Measurements from ENCODE around the gene TMEM131. TPM values are rescaled to one million over a fixed set of nuclear protein-coding genes. Genes with fewer than 3 reads are reported as not detected.

TMEM131 gene
- total RNA-seq, 1 experiment from 2014 or later, result 29.6 TPM

GRCh38 chr2:97726261-97727064 is 269.3 kb downstream of the TMEM131 start:
- no peaks in the 10 kb centered on the region for H3K36me3 ChIP-seq (ENCODE audit: low read depth)
- no peak overlapping the region for H3K4me2 ChIP-seq
- H3K4me3 ChIP-seq, result no peak overlapping the region
- no peaks in the 10 kb centered on the region for H4K20me1 ChIP-seq (ENCODE audit: insufficient read depth)
- no peak overlapping the region for H3K27ac ChIP-seq
- POLR2A ChIA-PET (ENCODE audit: unreplicated experiment), result interaction anchor here (0.5 kb wide), 1 partner anchor 62 kb away, joined by 3 read pairs; the partner anchor contains the start of gene ACTR1B
- intact Hi-C loops (cut with micrococcal nuclease; ENCODE audit: unreplicated experiment), result no loop called here
- TF ChIP-seq CTCF (conservative IDR thresholded peaks at IDR 0.05), result no peak
- TF ChIP-seq EZH2 (IDR thresholded peaks at IDR 0.05; ENCODE audit: low read depth), result no peak
- CTCF ChIA-PET, result no interaction called here
- no peak for DNase-seq
- peaks cover 14% of the 10 kb centered on the region; the same call in 1 of the 2 replicates for H3K9me3 ChIP-seq (ENCODE audit: insufficient read depth, low read depth)
- BruUV-seq (replicated peaks), result no TSS peak
- H2AFZ ChIP-seq, result no peak overlapping the region
- no peaks in the 10 kb centered on the region for H3K79me2 ChIP-seq (ENCODE audit: low read depth)
- H3K9me2 ChIP-seq (ENCODE audit: insufficient read depth), result no peaks in the 10 kb centered on the region
- H3K4me1 ChIP-seq (replicated peaks; ENCODE audit: insufficient read depth), result no peaks in the 10 kb centered on the region
- H3K27me3 ChIP-seq (ENCODE audit: insufficient read depth, low read depth), result no peaks in the 10 kb centered on the region
- H3F3A ChIP-seq (ENCODE audit: insufficient read depth, low read depth), result no peaks in the 10 kb centered on the region; the same call in 1 of the 2 replicates

- Histone ChIP-seq H3K79me2 (ENCODE audit: low read depth) (no peaks in the 10 kb centered on the region), H3K27ac (no peak overlapping the region), H3K4me2 (no peak overlapping the region), H3K27me3 (ENCODE audit: insufficient read depth, low read depth) (no peaks in the 10 kb centered on the region), H3F3A (ENCODE audit: insufficient read depth, low read depth) (no peaks in the 10 kb centered on the region; the same call in 1 of the 2 replicates), H3K4me3 (no peak overlapping the region), H3K9me3 (ENCODE audit: insufficient read depth, low read depth) (peaks cover 10% of the 10 kb centered on the region; the same call in 1 of the 2 replicates), H2AFZ (no peak overlapping the region), H4K20me1 (ENCODE audit: insufficient read depth) (no peaks in the 10 kb centered on the region), H3K36me3 (ENCODE audit: low read depth) (no peaks in the 10 kb centered on the region), H3K4me1 (replicated peaks; ENCODE audit: insufficient read depth) (no peaks in the 10 kb centered on the region), H3K9me2 (ENCODE audit: insufficient read depth) (no peaks in the 10 kb centered on the region)
- TF ChIP-seq CTCF (conservative IDR thresholded peaks at IDR 0.05), result no peak
- no peak for TF ChIP-seq EZH2 (IDR thresholded peaks at IDR 0.05; ENCODE audit: low read depth)
- POLR2A ChIA-PET (ENCODE audit: unreplicated experiment), result no interaction called here
- CTCF ChIA-PET, result no interaction called here
- intact Hi-C loops (cut with micrococcal nuclease; ENCODE audit: unreplicated experiment), result no loop called here
- no peak for DNase-seq
- BruUV-seq (replicated peaks), result no TSS peak
Measured at GRCh38 chr2:97724946-97725688, 270.6 kb downstream of the TMEM131 start.

GRCh38 chr2:97724501-97724900 is 271.2 kb downstream of the TMEM131 start:
- BruUV-seq (replicated peaks), result no TSS peak
- Histone ChIP-seq H3K27me3 (ENCODE audit: insufficient read depth, low read depth) (peaks cover 5% of the 10 kb centered on the region; the same call in 1 of the 2 replicates), H3K79me2 (ENCODE audit: low read depth) (no peaks in the 10 kb centered on the region), H3K4me3 (no peak overlapping the region), H3K9me2 (ENCODE audit: insufficient read depth) (no peaks in the 10 kb centered on the region), H3F3A (ENCODE audit: insufficient read depth, low read depth) (no peaks in the 10 kb centered on the region; the same call in 1 of the 2 replicates), H4K20me1 (ENCODE audit: insufficient read depth) (no peaks in the 10 kb centered on the region), H2AFZ (no peak overlapping the region), H3K27ac (no peak overlapping the region), H3K4me1 (replicated peaks; ENCODE audit: insufficient read depth) (no peaks in the 10 kb centered on the region), H3K4me2 (no peak overlapping the region), H3K36me3 (ENCODE audit: low read depth) (no peaks in the 10 kb centered on the region), H3K9me3 (ENCODE audit: insufficient read depth, low read depth) (peaks cover 5% of the 10 kb centered on the region; the same call in 1 of the 2 replicates)
- POLR2A ChIA-PET (ENCODE audit: unreplicated experiment), result no interaction called here
- no peak for DNase-seq
- CTCF ChIA-PET, result no interaction called here
- TF ChIP-seq EZH2 (IDR thresholded peaks at IDR 0.05; ENCODE audit: low read depth), result no peak
- TF ChIP-seq CTCF (conservative IDR thresholded peaks at IDR 0.05), result no peak
- intact Hi-C loops (cut with micrococcal nuclease; ENCODE audit: unreplicated experiment), result no loop called here

Data from PC-9 (cell line).